Measurements from ENCODE around the gene TFDP1.

GRCh38 chr13:113627136-113627535 is 42.6 kb downstream of the TFDP1 start:
- TF ChIP-seq TAF1 (IDR thresholded peaks at IDR 0.05; ENCODE audit: borderline replicate concordance, low read depth, low read length) (no peak), SMC3 (IDR thresholded peaks at IDR 0.05; ENCODE audit: low read depth, low read length) (no peak), JUND (IDR thresholded peaks at IDR 0.05) (no peak), YY1 (IDR thresholded peaks at IDR 0.05; ENCODE audit: low read depth) (no peak), CTCF (IDR thresholded peaks at IDR 0.05) (no peak), FOXM1 (IDR thresholded peaks at IDR 0.05; ENCODE audit: low read depth) (no peak), RCOR1 (IDR thresholded peaks at IDR 0.05; ENCODE audit: low read length) (no peak), FOXJ3 (CRISPR knock-in tag; IDR thresholded peaks at IDR 0.05) (no peak)

Measured in SK-N-SH (cell line).